IMR-90 (cell line): ENCODE data around the gene CEACAM1. TPM values are rescaled to one million over a fixed set of nuclear protein-coding genes. Genes with fewer than 3 reads are reported as not detected.

ENCODE experiments used
- ATAC-seq: fragments of 200-7000 bp; cut with Tn5 transposase; 2 replicates; pipeline ENCODE4 v1.9.1; 2020; ENCODE audit warnings: low read depth, mild to moderate bottlenecking, moderate library complexity
- BruUV-seq: library from RNA; stranded (reverse); fragments of 400-500 nt; replicated peaks from 2 replicates; lab custom pipeline; 2021; lab: Mats Ljungman, UMichigan
- CTCF ChIA-PET: fragments of 300-600 bp; formaldehyde crosslinking; extraction: SDS; loops from one replicate; lab custom pipeline; 2021; ENCODE audit warnings: antibody characterized with exemption; lab: Yijun Ruan, JAX
- POLR2A ChIA-PET: fragments of 300-600 bp; sonication (Branson Sonifier 250); formaldehyde crosslinking; loops from one replicate; lab custom pipeline; 2022; ENCODE audit warnings: antibody characterized with exemption; ENCODE audit not compliant: unreplicated experiment; lab: Charles Lee
- DNase-seq: peaks from one replicate; pipeline ENCODE4 v3.0.0; 2013
- H2AFZ ChIP-seq: replicated peaks from 2 replicates; pipeline ENCODE3; 2013; ENCODE audit warnings: low read length, mild to moderate bottlenecking; ENCODE audit not compliant: poor library complexity
- H2AK5ac ChIP-seq: 2 replicates; pipeline ENCODE4 v1.6.1; 2013; ENCODE audit warnings: low read depth, low read length, inconsistent platforms
- H2AK9ac ChIP-seq: replicated peaks from 2 replicates; pipeline ENCODE3; 2013; ENCODE audit warnings: mild to moderate bottlenecking, low read depth, low read length, moderate library complexity; ENCODE audit not compliant: poor library complexity
- H2BK120ac ChIP-seq: 2 replicates; pipeline ENCODE4 v1.6.1; 2013; ENCODE audit warnings: low read depth, low read length, inconsistent platforms
- H2BK15ac ChIP-seq: 3 replicates; pipeline ENCODE4 v1.6.1; 2013; ENCODE audit warnings: low read depth, low read length, inconsistent platforms
- H2BK20ac ChIP-seq: 2 replicates; pipeline ENCODE4 v1.6.1; 2013; ENCODE audit warnings: low read depth, mild to moderate bottlenecking, inconsistent platforms, low read length, moderate library complexity
- H2BK5ac ChIP-seq: 2 replicates; pipeline ENCODE4 v1.6.1; 2013; ENCODE audit warnings: mild to moderate bottlenecking, low read depth, low read length, inconsistent platforms; ENCODE audit not compliant: poor library complexity, severe bottlenecking
- H3K14ac ChIP-seq: replicated peaks from 2 replicates; pipeline ENCODE4 v1.6.1; 2013; ENCODE audit warnings: low read depth, low read length, inconsistent platforms
- H3K18ac ChIP-seq: 2 replicates; pipeline ENCODE4 v1.6.1; 2013; ENCODE audit warnings: low read depth, low read length, control low read depth
- H3K23ac ChIP-seq: 2 replicates; pipeline ENCODE4 v1.6.1; 2013; ENCODE audit warnings: low read depth, low read length, inconsistent platforms
- H3K27ac ChIP-seq: 2 replicates; pipeline ENCODE4 v1.5.1; 2013; ENCODE audit warnings: mild to moderate bottlenecking, control low read depth, low read length; ENCODE audit not compliant: insufficient read depth
- H3K27me3 ChIP-seq: 2 replicates; pipeline ENCODE4 v1.6.1; 2013; ENCODE audit warnings: low read length; ENCODE audit not compliant: control insufficient read depth, insufficient read depth
- H3K36me3 ChIP-seq: 2 replicates; pipeline ENCODE4 v1.6.1; 2013; ENCODE audit warnings: low read length, mixed read lengths; ENCODE audit not compliant: control insufficient read depth, insufficient read depth
- H3K4ac ChIP-seq: 2 replicates; pipeline ENCODE4 v1.6.1; 2013; ENCODE audit warnings: low read depth, low read length, inconsistent platforms
- H3K4me1 ChIP-seq: 2 replicates; pipeline ENCODE4 v1.6.1; 2013; ENCODE audit warnings: low read length, mixed read lengths; ENCODE audit not compliant: control insufficient read depth, insufficient read depth
- H3K4me2 ChIP-seq: 2 replicates; pipeline ENCODE4 v1.6.1; 2013; ENCODE audit warnings: low read depth, mild to moderate bottlenecking, control low read depth, low read length, moderate library complexity
- H3K4me3 ChIP-seq: 2 replicates; pipeline ENCODE4 v1.5.1; 2013; ENCODE audit warnings: low read depth, mild to moderate bottlenecking, control low read depth, low read length, moderate library complexity; ENCODE audit not compliant: insufficient read depth
- H3K56ac ChIP-seq: 2 replicates; pipeline ENCODE4 v1.6.1; 2013; ENCODE audit warnings: low read length, inconsistent platforms; ENCODE audit not compliant: insufficient read depth; ENCODE audit errors: extremely low read depth
- H3K79me1 ChIP-seq, 2 experiments: 2 replicates each; pipeline ENCODE4 v1.6.1; 2013; ENCODE audit warnings: low read length in 2 of 2, inconsistent platforms in 1 of 2, low read depth in 1 of 2
- H3K9ac ChIP-seq: 2 replicates; pipeline ENCODE4 v1.6.1; 2013; ENCODE audit warnings: low read depth, low read length, control low read depth
- H3K9me1 ChIP-seq: 2 replicates; pipeline ENCODE4 v1.6.1; 2013; ENCODE audit warnings: low read length, inconsistent platforms; ENCODE audit not compliant: insufficient read depth
- H3K9me3 ChIP-seq: 2 replicates; pipeline ENCODE4 v1.6.1; 2013; ENCODE audit warnings: low read length; ENCODE audit not compliant: control insufficient read depth, insufficient read depth
- H4K20me1 ChIP-seq: 2 replicates; pipeline ENCODE4 v1.6.1; 2013; ENCODE audit warnings: low read length, inconsistent platforms; ENCODE audit not compliant: insufficient read depth
- H4K5ac ChIP-seq: 2 replicates; pipeline ENCODE4 v1.6.1; 2013; ENCODE audit warnings: mild to moderate bottlenecking, low read depth, low read length, control low read depth
- H4K8ac ChIP-seq, 2 experiments: 2 replicates each; pipeline ENCODE4 v1.6.1; 2013; ENCODE audit warnings: low read depth in 2 of 2, low read length in 2 of 2, control low read depth in 1 of 2, inconsistent platforms in 1 of 2
- H4K91ac ChIP-seq: 2 replicates; pipeline ENCODE4 v1.6.1; 2013; ENCODE audit warnings: low read depth, low read length, inconsistent platforms; ENCODE audit not compliant: insufficient read depth
- ELK1 ChIP-seq: fragments of 150-350 bp; IDR thresholded peaks from 2 replicates; pipeline ENCODE4 v1.6.1; 2016; ENCODE audit warnings: low read depth, mild to moderate bottlenecking, low read length, moderate library complexity, borderline replicate concordance
- FOS ChIP-seq: fragments of 150-350 bp; IDR thresholded peaks from 2 replicates; pipeline ENCODE4 v1.6.1; 2016; ENCODE audit warnings: low read depth, low read length
- RCOR1 ChIP-seq: IDR thresholded peaks from 2 replicates; pipeline ENCODE4 v1.6.1; 2012; ENCODE audit warnings: mild to moderate bottlenecking, low read length, improper control_type of control experiment; ENCODE audit not compliant: insufficient replicate concordance
- WGBS, 2 experiments: methylation state at CpG; one replicate each; pipeline versions ENCODE4 v1.1.5 to v1.1.7; 2013; ENCODE audit warnings: missing lambda C conversion rate in 2 of 2; ENCODE audit not compliant: insufficient read length in 1 of 2; ENCODE audit errors: extremely low coverage in 2 of 2; 5-methylcytosine and 5-hydroxymethylcytosine counted together
- dilution Hi-C: fragments of 300-500 bp; cut with HindIII; formaldehyde crosslinking; loops from one replicate; pipeline ENCODE4 v1.14.3; 2018; ENCODE audit warnings: low sequenced_read_pairs; ENCODE audit not compliant: unreplicated experiment
- in situ Hi-C: fragments of 300-500 bp; cut with MboI; formaldehyde crosslinking; loops from 3 replicates; pipeline ENCODE4 v1.14.3; 2019; ENCODE audit warnings: low sequenced_read_pairs, inconsistent platforms, mixed read lengths
- intact Hi-C: fragments of 100-400 bp; cut with micrococcal nuclease; formaldehyde crosslinking; loops from 2 replicates; pipeline ENCODE4 v1.10.0; 2022
- polyA plus RNA-seq, 3 experiments: library from polyadenylated mRNA; depleted of rRNA; stranded (reverse); fragments of >200 nt; gene quantifications; 2 replicates each; pipeline ENCODE4 v1.2.3, GENCODE V29; 2012; ENCODE audit warnings: low replicate concordance in 1 of 3
- total RNA-seq: library from RNA; depleted of rRNA; stranded (reverse); fragments of >200 nt; gene quantifications from 2 replicates; pipeline ENCODE4 v1.2.3, GENCODE V29; 2012

Gene CEACAM1
- total and polyA plus RNA-seq, 2 of the 4 experiments (the other 2 are of a cell fraction), result not detected

DNA sequence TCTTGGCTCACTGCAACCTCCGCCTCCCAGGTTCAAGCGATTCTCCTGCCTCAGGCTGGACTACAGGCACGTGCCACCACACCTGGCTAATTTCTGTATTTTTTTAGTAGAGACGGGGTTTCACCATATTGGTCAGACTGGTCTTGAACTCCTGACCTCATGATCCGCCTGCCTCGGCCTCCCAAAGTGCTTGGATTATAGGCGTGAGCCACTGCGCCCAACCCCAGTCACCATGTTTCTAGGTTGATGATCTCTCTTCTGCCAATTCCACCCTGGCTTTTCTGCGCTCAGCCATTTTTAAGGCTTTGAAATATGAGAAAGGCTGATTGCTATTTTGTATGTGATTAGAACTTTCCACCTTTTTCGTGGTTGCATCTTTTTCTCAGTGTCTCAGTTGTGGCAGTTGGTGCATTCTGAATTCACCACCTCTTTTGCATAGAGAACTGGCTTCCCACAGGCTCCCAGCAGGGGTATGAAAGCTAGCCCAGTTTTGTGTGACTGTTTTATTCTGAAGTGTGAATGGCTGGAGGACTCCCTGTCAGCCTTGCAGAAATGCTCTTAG, 15.5 kb downstream of the CEACAM1 start:
- H3K4me2 ChIP-seq, result no peak overlapping the region
- H3K18ac ChIP-seq, result no peak overlapping the region
- H3K9me1 ChIP-seq, result no peaks in the 10 kb centered on the region
- H3K4ac ChIP-seq, result no peak overlapping the region
- ChIA-PET POLR2A (no interaction called here), CTCF (no interaction called here)
- in situ Hi-C loops, result no loop called here
- H3K14ac ChIP-seq, result no peak overlapping the region
- intact Hi-C loops, result no loop called here
- no peak overlapping the region for H2AK9ac ChIP-seq
- no peak overlapping the region for H2BK120ac ChIP-seq
- no peak overlapping the region for H3K23ac ChIP-seq
- no peak overlapping the region for H4K8ac ChIP-seq
- no peaks in the 10 kb centered on the region for H3K36me3 ChIP-seq
- no peaks in the 10 kb centered on the region for H3K4me1 ChIP-seq
- BruUV-seq, result no TSS peak
- ATAC-seq, result no peak
- 63% methylated on average over 3 of the region's 10 CpGs; no CpG with 5 or more reads in 1 of the 2 experiments for WGBS, 2 experiments
- H3K27ac ChIP-seq, result no peak overlapping the region
- H3K56ac ChIP-seq, result no peak overlapping the region
- no peak overlapping the region for H4K91ac ChIP-seq
- DNase-seq, result no peak
- H3K4me3 ChIP-seq, result no peak overlapping the region
- no peak overlapping the region for H2AFZ ChIP-seq
- TF ChIP-seq FOS (no peak), ELK1 (no peak), RCOR1 (no peak)
- H3K27me3 ChIP-seq, result peaks cover 18% of the 10 kb centered on the region
- dilution Hi-C loops, result no loop called here
- no peak overlapping the region for H2BK15ac ChIP-seq
- no peaks in the 10 kb centered on the region for H4K20me1 ChIP-seq
- no peak overlapping the region for H4K5ac ChIP-seq
- no peaks in the 10 kb centered on the region for H3K79me1 ChIP-seq
- H2BK20ac ChIP-seq, result no peak overlapping the region
- no peak overlapping the region for H3K9ac ChIP-seq
- H3K9me3 ChIP-seq, result 0 out of 2 replicates have a peak, but pooled peaks cover 2% of the 10 kb centered on the region
- no peak overlapping the region for H2AK5ac ChIP-seq
- no peak overlapping the region for H2BK5ac ChIP-seq
